Activated B cell treated with CpG ODN at 0.5 μM for 24 hours (primary cell): ENCODE data around the gene C10orf71. TPM values are rescaled to one million over a fixed set of nuclear protein-coding genes. Genes with fewer than 3 reads are reported as not detected.

Experiments
- ATAC-seq: fragments of 200-7000 bp; cut with Tn5 transposase; one replicate; pipeline ENCODE4 v1.10.0; 2021; ENCODE audit warnings: low read depth, mild to moderate bottlenecking, moderate library complexity
- CTCF ChIA-PET: fragments of 350-600 bp; sonication (Branson Sonifier 250); formaldehyde crosslinking; loops from one replicate; lab custom pipeline; 2021; ENCODE audit warnings: antibody characterized with exemption; lab: Charles Lee
- POLR2A ChIA-PET: fragments of 350-600 bp; sonication (Branson Sonifier 250); formaldehyde crosslinking; loops from one replicate; lab custom pipeline; 2021; ENCODE audit warnings: antibody characterized with exemption; lab: Charles Lee
- DNase-seq: peaks from one replicate; pipeline ENCODE4 v3.0.0; 2022
- H3K27ac Mint-ChIP-seq: one replicate; pipeline ENCODE4 v1.8.0; 2020; ENCODE audit warnings: mixed read lengths
- H3K27me3 Mint-ChIP-seq: one replicate; pipeline ENCODE4 v1.8.0; 2021; ENCODE audit warnings: mixed read lengths
- H3K36me3 Mint-ChIP-seq: one replicate; pipeline ENCODE4 v1.8.0; 2021; ENCODE audit warnings: low read depth, mixed read lengths
- H3K4me1 Mint-ChIP-seq: one replicate; pipeline ENCODE4 v1.8.0; 2021; ENCODE audit warnings: mixed read lengths
- H3K4me3 Mint-ChIP-seq: one replicate; pipeline ENCODE4 v1.8.0; 2020; ENCODE audit warnings: mild to moderate bottlenecking, mixed read lengths
- H3K9me3 Mint-ChIP-seq: one replicate; pipeline ENCODE4 v1.8.0; 2020; ENCODE audit warnings: mixed read lengths
- intact Hi-C: fragments of 100-400 bp; cut with micrococcal nuclease; formaldehyde crosslinking; loops from one replicate; pipeline ENCODE4 v1.15.1; 2024
- total RNA-seq: library from RNA; stranded (reverse); gene quantifications from 2 replicates; pipeline ENCODE4 v1.2.3, GENCODE V29; 2022
- TF ChIP-seq, protein P1 (sequence below): fragments of 200-600 bp; IDR thresholded peaks from one replicate; pipeline ENCODE4 v1.8.0; 2022; ENCODE audit warnings: antibody characterized with exemption, mild to moderate bottlenecking

The C10orf71 gene
- total RNA-seq, 1 donor from 2014 or later: not detected

DNA sequence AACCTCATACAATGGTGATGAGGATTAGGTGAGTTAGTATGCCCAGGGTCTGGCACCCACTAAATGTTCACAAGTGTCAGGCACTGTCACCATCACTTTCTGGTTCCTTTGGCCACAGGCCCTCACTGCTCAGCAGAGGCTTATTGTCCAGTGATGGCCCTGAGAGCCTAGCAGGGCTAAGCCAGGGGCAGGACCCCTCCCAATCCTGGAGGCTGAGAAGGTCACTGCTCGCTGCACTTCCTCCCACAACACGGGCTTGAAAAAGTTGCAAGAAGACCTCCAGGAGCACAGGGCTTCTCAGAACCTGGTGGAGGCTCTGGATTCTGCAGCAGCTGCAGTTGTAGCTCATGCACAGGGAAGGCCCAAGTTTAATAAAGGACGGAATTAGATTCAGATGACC, 48.9 kb downstream of the C10orf71 start:
- TF ChIP-seq, protein P1, sequence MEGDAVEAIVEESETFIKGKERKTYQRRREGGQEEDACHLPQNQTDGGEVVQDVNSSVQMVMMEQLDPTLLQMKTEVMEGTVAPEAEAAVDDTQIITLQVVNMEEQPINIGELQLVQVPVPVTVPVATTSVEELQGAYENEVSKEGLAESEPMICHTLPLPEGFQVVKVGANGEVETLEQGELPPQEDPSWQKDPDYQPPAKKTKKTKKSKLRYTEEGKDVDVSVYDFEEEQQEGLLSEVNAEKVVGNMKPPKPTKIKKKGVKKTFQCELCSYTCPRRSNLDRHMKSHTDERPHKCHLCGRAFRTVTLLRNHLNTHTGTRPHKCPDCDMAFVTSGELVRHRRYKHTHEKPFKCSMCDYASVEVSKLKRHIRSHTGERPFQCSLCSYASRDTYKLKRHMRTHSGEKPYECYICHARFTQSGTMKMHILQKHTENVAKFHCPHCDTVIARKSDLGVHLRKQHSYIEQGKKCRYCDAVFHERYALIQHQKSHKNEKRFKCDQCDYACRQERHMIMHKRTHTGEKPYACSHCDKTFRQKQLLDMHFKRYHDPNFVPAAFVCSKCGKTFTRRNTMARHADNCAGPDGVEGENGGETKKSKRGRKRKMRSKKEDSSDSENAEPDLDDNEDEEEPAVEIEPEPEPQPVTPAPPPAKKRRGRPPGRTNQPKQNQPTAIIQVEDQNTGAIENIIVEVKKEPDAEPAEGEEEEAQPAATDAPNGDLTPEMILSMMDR: no peak
- no peak for DNase-seq
- peaks cover 6% of the 10 kb centered on the region for H3K27me3 Mint-ChIP-seq
- H3K4me1 Mint-ChIP-seq: no peaks in the 10 kb centered on the region
- intact Hi-C loops: no loop called here
- no peak overlapping the region for H3K4me3 Mint-ChIP-seq
- H3K27ac Mint-ChIP-seq: no peak overlapping the region
- no peaks in the 10 kb centered on the region for H3K36me3 Mint-ChIP-seq
- ATAC-seq: no peak
- ChIA-PET CTCF (no interaction called here), POLR2A (no interaction called here)
- H3K9me3 Mint-ChIP-seq: peaks cover 9% of the 10 kb centered on the region

DNA sequence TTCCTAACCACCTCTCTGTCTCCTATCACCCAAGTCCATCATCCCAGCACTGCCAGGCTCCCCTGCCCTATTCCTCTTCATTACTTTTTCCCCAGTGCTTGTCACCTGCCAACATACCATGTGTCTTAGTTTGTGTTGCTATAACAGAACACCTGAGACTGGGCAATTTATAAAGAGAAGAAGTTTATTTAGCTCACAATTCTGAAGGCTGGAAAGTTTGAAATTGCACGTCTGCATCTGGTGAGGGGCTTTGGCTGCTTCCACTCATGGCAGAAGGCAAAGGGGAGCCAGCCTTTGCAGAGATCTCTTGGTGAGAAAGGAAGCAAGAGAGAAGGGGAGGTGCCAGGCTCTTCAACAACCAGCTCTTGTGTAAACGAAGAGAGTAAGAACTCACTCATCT, 49.6 kb downstream of the C10orf71 start:
- H3K4me1 Mint-ChIP-seq: no peaks in the 10 kb centered on the region

DNA sequence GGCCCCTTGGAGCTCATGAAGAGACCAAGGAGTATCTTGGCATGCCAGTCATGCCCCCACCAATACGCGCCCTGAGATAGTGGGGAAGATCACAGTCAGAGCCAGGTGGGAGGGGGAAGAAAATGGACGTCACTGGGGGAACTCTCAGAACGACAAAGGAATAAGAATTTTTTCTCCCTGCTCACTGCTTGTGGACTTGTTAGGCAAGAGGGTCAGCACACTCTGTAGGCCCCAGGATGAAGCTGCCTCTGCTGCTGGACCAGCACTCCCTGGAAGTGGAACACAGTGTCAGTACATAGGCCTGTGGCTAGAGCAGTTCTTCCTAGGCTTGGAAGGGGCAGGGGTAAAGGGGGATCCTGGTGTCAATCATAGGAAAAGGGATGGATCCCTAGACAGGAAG, 50.4 kb downstream of the C10orf71 start:
- POLR2A ChIA-PET: no interaction called here
- H3K27ac Mint-ChIP-seq: no peak overlapping the region
- H3K4me3 Mint-ChIP-seq: no peak overlapping the region
- intact Hi-C loops: no loop called here
- DNase-seq: no peak
- no peaks in the 10 kb centered on the region for H3K36me3 Mint-ChIP-seq
- TF ChIP-seq, protein P1: no peak
- no peaks in the 10 kb centered on the region for H3K27me3 Mint-ChIP-seq
- CTCF ChIA-PET: no interaction called here
- no peaks in the 10 kb centered on the region for H3K4me1 Mint-ChIP-seq
- peaks cover 9% of the 10 kb centered on the region for H3K9me3 Mint-ChIP-seq
- no peak for ATAC-seq

More for the DNA sequence above, 49.6 kb downstream of the C10orf71 start:
- TF ChIP-seq, protein P1: no peak
- DNase-seq: no peak
- H3K36me3 Mint-ChIP-seq: no peaks in the 10 kb centered on the region
- ChIA-PET CTCF (no interaction called here), POLR2A (no interaction called here)
- no peak overlapping the region for H3K4me3 Mint-ChIP-seq
- intact Hi-C loops: no loop called here
- H3K27ac Mint-ChIP-seq: no peak overlapping the region
- ATAC-seq: no peak
- peaks cover 4% of the 10 kb centered on the region for H3K27me3 Mint-ChIP-seq
- peaks cover 9% of the 10 kb centered on the region for H3K9me3 Mint-ChIP-seq

DNA sequence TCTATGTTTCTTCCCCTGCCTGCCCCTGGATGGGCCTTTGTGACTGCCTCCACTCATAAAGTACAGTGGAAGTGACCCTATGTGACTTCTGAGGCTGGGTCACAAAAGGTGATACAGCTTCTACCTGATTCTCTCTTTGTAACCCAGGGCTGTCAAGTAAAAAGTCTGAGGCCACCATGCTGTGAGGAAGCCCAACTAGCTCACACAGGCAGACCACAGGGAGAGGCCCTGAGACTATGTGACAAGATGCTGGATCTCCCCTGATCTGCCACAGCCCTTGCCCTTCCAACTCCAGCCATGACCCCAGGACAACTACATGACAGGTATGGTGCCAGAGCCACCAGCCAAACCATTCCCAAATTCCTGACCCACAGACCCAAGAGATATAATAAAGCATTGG, 51.2 kb downstream of the C10orf71 start:
- Mint-ChIP-seq H3K4me1 (no peaks in the 10 kb centered on the region), H3K9me3 (peaks cover 9% of the 10 kb centered on the region), H3K4me3 (no peak overlapping the region), H3K36me3 (no peaks in the 10 kb centered on the region), H3K27me3 (peaks cover 2% of the 10 kb centered on the region), H3K27ac (no peak overlapping the region)
- intact Hi-C loops: loop anchor here (5.0 kb wide), 1 partner anchor 48 kb away; no protein-coding TSS in a partner anchor
- TF ChIP-seq, protein P1: no peak
- POLR2A ChIA-PET: no interaction called here
- DNase-seq (no peak), ATAC-seq (no peak)
- CTCF ChIA-PET: no interaction called here

DNA sequence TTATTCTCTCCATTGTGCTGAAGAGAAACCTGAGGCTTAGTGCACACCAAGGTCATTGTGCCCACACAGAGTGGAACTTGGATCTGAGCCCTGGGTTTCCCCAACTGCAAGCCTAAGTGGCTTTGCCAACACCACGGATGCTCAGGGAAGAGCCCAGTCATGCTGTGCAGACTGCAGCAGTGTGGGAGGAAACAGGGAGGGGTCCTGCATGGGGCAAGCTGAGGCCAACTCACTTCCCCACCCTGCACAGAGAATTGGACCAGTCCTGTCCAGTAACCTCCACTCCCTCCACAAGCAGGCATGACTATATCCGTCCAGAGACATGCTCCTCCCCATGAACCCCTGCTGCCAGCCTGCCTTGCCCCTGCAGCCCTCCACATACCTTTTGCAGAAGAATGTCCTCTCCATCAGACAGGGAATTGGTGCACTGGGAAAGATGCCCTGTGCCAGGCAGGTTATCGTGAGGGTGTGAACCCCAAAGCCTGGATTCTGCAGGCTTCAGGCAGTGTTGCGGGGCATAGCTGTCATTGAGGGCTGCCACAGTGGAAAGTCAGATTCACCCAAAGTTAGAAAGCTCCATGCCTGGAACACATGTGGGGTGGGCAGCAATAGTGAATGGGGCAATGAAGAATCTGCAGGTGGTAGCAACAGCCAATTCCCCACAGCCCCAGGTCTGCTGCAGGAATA, 52.0 kb downstream of the C10orf71 start:
- intact Hi-C loops: loop anchor here (5.0 kb wide), 1 partner anchor 49 kb away; no protein-coding TSS in a partner anchor
- ATAC-seq: no peak
- Mint-ChIP-seq H3K4me1 (no peaks in the 10 kb centered on the region), H3K4me3 (no peak overlapping the region), H3K36me3 (no peaks in the 10 kb centered on the region), H3K9me3 (peaks cover 9% of the 10 kb centered on the region), H3K27me3 (peaks cover 4% of the 10 kb centered on the region), H3K27ac (no peak overlapping the region)
- CTCF ChIA-PET: no interaction called here
- TF ChIP-seq, protein P1: no peak
- DNase-seq: no peak
- POLR2A ChIA-PET: no interaction called here
